GM23338 (cell line): ENCODE results near the gene PMM1.

Source experiments
- CREB1 ChIP-seq: fragments of 250-450 bp; sonication (Bioruptor Pico); IDR thresholded peaks from 2 replicates; pipeline ENCODE4 v1.5.0; 2020; ENCODE audit warnings: low read depth, mild to moderate bottlenecking, moderate library complexity
- CTCF ChIP-seq, 2 experiments: fragments of 200-600 bp in 1 of 2; sonication (generic) in 1 of 2; conservative IDR thresholded peaks; 2 replicates each; pipeline versions ENCODE4 v1.5.1 to v1.6.1; 2016 to 2017; ENCODE audit warnings: antibody characterized with exemption in 2 of 2, low read depth in 2 of 2, mild to moderate bottlenecking in 2 of 2, moderate library complexity in 1 of 2
- EZH2 ChIP-seq: fragments of 200-600 bp; sonication (generic); IDR thresholded peaks from one replicate; pipeline ENCODE4 v1.8.0; 2017; ENCODE audit warnings: antibody characterized with exemption, mild to moderate bottlenecking, low read depth; ENCODE audit not compliant: unreplicated experiment
- EZH2phosphoT487 ChIP-seq: fragments of 200-600 bp; sonication (generic); IDR thresholded peaks from one replicate; pipeline ENCODE4 v1.8.1; 2018; ENCODE audit warnings: antibody characterized with exemption; ENCODE audit not compliant: unreplicated experiment
- JUNB ChIP-seq: IDR thresholded peaks from one replicate; pipeline ENCODE4 v1.6.1; 2016; ENCODE audit warnings: antibody characterized with exemption; ENCODE audit not compliant: unreplicated experiment
- POLR2AphosphoS5 ChIP-seq: IDR thresholded peaks from 2 replicates; pipeline ENCODE4 v1.6.1; 2016; ENCODE audit warnings: antibody characterized with exemption, low read depth
- REST ChIP-seq: IDR thresholded peaks from one replicate; pipeline ENCODE4 v1.6.1; 2018; ENCODE audit warnings: antibody characterized with exemption; ENCODE audit not compliant: unreplicated experiment
- STAT1 ChIP-seq: IDR thresholded peaks from one replicate; pipeline ENCODE4 v1.6.1; 2016; ENCODE audit warnings: antibody characterized with exemption; ENCODE audit not compliant: unreplicated experiment
- ZNF331 ChIP-seq: fragments of 250-450 bp; sonication (Bioruptor Pico); IDR thresholded peaks from 2 replicates; pipeline ENCODE4 v1.5.0; 2020; ENCODE audit warnings: low read depth, mild to moderate bottlenecking, moderate library complexity

GRCh38 chr22:41534219-41534618 is 55.4 kb downstream of the PMM1 start:
- TF ChIP-seq POLR2AphosphoS5 = no peak
- TF ChIP-seq CTCF (conservative IDR thresholded peaks at IDR 0.05; ENCODE audit: low read depth in 2 of 2) = no peak
- TF ChIP-seq EZH2phosphoT487 = no peak
- TF ChIP-seq REST = no peak
- TF ChIP-seq STAT1 = no peak
- no peak for TF ChIP-seq EZH2
- no peak for TF ChIP-seq CREB1 (CRISPR knock-in tag)
- TF ChIP-seq JUNB = no peak
- no peak for TF ChIP-seq ZNF331 (CRISPR knock-in tag)
